Fibroblast of skin of right quadriceps (primary cell): ENCODE data around the gene RXFP1.

Experiments used
- DNase-seq: peaks from one replicate; pipeline ENCODE4 v3.0.0-alpha.2; 2013

RXFP1 gene

GRCh38 chr4:158543191-158543590, 21.5 kb downstream of the RXFP1 start:
- no peak for DNase-seq

GRCh38 chr4:158544141-158544540, 22.5 kb downstream of the RXFP1 start:
- no peak for DNase-seq

DNA sequence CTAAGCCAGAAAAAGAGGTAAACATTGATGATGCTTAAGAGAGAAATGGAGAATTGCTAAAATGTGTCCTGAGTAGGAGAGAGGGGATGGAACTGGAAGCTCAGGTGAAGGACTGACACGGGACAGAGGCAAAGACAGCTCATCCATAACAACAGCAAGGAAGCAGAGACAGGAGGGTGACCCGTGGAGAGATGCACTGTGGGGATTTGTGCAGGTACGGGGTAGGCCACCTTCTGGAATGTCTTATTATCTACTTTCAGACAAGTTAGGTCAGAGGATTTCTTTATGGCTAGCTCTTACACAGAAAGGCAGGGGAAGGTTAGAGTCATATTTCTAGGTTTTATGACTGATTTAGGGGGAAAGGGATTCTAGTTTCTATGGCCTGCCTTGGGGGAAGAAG, 31.7 kb downstream of the RXFP1 start:
- DNase-seq, result no peak

DNA sequence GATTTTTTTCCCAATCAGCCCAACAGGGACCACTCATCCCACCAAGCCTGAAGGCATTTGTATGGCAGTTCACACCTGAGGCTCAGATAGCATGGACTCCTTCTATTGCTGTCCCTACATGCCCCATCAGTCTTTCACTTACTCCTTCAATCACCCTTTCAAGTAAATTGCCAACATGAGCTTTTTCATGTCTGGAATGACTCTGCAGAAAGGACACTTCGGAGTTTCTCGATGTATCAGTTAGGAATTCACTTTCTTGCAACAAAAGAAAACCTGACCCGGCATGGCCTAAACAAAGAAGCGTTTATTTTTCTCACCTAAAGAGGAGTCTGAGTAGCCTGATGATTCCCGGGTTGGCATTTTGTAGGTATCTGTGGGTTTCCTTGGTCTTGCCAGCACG, 38.6 kb downstream of the RXFP1 start:
- no peak for DNase-seq

- DNase-seq, result no peak
These were observed 45.2 kb downstream of the RXFP1 start for GRCh38 chr4:158566860-158567259.

DNA sequence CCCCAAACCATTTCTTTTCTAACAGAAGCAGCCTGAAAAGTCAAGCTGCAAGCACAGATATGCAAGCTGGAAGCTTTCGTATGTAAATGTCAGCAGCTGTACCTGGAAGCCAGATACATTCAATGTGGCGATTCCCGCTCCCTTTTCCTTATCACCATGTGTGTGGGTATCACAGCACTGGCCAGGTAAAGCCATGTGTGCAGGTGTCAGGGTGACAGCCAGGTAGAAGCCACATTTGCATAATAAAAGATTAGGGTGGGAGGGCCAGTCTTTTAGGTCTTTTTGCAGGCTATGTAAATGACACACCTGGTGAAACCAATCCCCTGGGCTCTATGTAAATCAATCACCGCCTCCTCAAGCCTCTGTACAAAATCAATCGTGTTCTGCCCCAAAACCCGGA, 50.1 kb downstream of the RXFP1 start:
- DNase-seq, result no peak

DNA sequence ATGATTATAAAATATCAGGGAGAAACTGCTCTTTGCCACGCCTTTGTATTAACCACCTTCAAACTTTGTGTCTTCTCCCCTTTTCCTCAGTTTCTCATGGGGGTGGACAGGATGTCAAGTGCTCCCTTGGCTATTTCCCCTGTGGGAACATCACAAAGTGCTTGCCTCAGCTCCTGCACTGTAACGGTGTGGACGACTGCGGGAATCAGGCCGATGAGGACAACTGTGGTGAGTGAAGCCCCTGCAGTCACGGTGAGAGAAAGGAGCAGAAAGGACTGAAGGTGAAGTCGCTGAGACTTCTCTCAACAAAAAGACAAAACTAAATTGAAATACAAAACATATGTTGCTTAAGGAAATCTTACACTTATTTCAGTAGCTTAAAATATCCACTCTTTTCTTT, 50.9 kb downstream of the RXFP1 start:
- no peak for DNase-seq

- DNase-seq, result peak; percentile 11
These were observed 56.8 kb downstream of the RXFP1 start for GRCh38 chr4:158578476-158578875.

DNA sequence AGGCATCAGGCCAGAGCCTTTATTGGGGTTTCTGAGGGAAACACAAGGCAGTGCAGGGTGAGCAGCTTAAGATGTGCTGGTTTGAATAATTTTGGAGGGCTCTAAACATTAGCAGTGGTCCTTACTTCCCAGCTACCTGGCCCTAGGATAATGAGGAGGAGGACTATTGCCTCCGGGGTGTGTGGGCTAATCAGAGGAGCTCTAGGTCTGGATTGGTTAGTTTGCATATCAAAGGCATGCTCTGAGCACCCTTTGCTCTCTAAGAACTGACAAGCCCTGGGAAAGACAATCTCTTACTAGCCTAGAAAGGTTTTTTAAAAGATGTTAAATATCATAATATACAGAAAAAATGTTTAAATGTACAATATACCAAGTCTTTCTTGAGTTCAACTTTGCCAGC, 58.4 kb downstream of the RXFP1 start:
- no peak for DNase-seq

GRCh38 chr4:158581161-158581560, 59.5 kb downstream of the RXFP1 start:
- DNase-seq, result no peak

- DNase-seq, result no peak
These were observed 65.2 kb downstream of the RXFP1 start for GRCh38 chr4:158586881-158587280.

- DNase-seq, result no peak
These were observed 66.6 kb downstream of the RXFP1 start for GRCh38 chr4:158588285-158588684.

DNA sequence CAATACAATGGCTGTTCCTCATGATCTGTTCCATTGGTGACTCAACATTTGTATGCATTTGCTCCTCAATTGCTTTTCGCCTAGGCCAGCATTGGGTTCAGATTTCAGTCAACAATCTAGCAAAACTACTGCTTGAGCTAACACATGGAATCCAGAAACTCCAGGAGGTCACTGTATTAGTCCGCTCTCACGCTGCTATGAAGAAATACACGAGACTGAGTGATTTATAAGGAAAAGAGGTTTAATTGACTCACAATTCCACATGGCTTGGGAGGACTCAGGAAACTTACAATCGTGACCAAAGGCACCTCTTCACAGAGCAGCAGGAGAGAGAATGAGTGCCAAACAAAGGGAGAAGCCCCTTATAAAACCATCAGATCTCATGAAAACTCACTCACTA, 67.1 kb downstream of the RXFP1 start:
- DNase-seq, result no peak

GRCh38 chr4:158590306-158590705, 68.6 kb downstream of the RXFP1 start:
- DNase-seq, result no peak

DNA sequence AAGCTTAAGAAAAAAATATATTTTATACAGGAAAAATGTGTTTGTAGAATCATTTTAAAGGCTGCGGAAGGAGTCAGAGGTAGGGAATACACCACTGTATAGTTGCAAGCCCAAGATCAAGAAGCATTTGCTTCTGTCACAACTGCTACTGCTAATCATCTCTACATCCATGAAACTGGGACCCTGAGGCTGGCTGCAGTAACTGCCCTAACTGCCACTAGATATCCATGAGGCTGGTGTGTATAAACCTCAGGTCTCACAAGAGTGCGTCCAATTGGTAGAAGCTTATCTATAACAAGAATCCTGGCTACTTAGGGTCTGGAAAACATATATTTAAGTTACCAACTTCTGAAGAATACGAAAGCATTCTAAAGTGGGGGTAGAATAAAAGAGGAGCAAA, 69.1 kb downstream of the RXFP1 start:
- no peak for DNase-seq

DNA sequence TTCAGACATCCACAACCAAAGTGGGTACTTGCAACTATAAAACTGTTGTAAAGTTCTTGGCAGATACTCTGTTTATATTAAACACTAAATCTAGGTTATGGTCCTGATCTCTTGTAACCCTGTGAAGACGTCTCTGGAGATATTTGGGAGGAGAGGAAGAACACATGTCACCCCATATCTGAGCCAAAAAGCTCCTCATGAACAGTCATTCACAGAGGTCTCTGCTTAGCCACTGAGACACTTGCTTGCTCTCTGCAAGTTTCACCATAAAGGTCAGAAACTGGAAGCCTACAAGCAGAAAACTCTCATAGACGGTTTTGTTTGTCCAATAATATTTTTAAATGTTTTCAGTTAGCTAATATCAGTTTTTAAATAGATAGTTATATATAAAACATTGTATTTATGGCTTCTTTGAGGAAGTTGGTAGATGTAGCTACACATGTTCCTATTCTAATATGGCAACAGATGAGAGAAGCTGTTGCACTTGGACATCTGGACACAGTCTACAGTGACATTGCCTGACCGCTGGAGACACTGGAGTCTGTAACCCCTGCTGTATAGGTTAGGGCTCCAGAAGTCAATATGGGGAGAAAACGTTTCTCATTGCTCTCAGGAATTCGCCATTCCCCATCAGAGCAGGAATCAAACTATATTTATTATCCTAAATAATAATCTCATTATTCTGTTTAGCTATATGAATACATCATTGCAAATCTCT, 76.4 kb downstream of the RXFP1 start:
- DNase-seq, result no peak

- DNase-seq, result no peak
These were observed 77.5 kb downstream of the RXFP1 start for GRCh38 chr4:158599150-158599549.

DNA sequence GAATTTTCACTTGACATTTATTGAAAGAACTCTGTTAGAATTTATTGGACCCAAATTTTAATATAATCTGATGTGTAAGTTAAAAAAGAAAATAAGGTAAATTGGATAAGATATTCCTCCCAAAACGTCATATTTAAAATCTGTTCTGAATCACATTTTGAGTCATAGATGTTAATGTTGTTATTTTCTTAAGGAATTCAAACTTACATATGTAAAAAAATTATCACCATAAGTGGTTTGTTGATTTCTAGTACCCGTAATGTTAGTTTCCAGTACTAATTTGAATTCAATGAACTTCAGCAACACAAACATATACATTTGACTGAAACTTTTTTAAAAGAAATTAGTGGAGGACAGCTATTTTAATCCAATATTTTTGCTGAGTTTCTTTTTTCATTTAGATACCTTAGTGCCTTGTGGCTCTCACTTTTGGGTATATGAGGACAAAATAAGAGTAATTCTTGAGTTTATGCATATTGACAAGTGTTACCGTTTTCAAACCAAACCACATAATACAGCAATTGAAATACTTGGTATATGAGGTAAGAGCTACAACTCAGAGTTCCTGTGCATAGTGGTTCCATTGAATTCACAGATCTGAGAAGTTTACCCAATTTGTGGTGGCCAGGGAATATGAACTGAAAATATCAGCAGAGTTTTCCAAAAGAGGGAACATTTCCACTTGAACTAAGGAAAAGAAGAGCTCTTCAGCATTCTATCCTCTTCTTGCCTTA, 78.2 kb downstream of the RXFP1 start:
- DNase-seq, result no peak

DNA sequence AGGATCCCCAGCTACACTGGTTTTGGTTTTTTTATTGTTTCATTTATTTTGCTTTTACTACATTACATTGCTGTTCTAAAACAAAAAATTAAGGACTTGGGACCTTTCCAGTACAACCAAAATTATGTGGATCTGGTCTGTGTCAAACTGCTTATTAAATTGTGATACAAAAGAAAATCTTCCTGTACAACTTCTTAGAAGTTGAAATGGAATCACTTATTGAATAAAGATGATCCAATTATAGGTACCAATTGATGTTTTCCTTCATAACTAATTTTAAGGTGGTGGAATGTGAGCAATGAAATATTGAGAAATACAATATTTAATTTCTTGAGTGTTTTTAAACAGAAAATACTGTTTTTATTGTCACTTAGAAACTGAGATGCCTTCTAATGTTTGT, 82.7 kb downstream of the RXFP1 start:
- DNase-seq, result no peak

DNA sequence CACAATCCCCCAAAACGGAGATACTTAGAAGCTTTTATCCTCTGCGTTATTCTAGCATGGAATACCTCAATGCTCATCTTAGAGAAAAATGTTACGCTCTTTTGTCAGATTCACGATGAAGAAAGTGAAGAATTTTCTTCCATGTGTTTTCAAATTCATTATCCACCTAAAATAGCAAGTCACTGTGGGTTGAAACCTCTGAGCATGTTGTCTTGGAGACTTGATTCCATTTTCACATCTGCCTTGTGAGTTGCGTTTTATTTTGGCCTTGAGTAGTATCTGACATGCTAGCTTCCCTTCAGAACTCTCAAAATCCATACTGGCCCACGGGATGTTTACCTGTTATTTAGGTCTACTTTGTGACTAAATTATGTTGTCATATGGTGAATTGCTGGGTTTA, 83.7 kb downstream of the RXFP1 start:
- no peak for DNase-seq

- no peak for DNase-seq
These were observed 85.3 kb downstream of the RXFP1 start for GRCh38 chr4:158606969-158607368.

- DNase-seq, result no peak
These were observed 87.4 kb downstream of the RXFP1 start for GRCh38 chr4:158609116-158609515.

DNA sequence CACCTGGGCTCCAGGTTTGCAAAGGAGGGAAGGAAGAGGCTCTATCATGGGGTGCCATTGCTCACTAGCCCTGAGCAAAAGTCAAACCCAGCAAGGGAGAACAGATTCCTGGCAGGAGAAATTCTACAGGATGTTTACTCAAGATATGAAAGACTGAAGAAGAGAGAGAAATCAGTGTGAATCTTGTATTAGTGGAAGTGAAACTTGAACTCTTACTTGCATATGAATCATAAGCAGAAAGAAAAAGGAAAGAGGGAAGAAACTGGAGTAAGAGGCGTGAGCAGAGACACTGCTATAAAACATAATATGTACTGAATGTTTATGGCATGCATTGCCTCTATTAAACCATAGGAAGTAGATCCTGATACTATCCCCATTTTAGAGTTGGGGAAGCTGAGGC, 89.1 kb downstream of the RXFP1 start:
- no peak for DNase-seq

DNA sequence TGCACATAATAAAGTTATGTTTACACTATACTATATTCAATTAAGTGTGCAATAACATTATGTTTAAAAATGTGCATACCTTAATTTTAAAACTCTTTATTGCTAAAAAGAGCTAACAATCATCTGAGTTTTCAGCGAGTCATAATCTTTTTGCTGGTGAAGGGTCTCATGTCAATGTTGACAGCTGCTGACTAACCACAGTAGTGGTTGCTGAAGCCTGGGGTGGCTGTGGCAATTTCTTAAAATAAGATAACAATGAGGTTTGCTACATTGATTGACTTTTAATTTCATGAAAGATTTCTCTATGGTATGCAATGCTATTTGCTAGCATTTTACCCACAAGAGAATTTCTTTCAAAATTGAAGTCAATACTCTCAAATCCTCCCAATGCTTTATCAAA, 91.4 kb downstream of the RXFP1 start:
- no peak for DNase-seq

DNA sequence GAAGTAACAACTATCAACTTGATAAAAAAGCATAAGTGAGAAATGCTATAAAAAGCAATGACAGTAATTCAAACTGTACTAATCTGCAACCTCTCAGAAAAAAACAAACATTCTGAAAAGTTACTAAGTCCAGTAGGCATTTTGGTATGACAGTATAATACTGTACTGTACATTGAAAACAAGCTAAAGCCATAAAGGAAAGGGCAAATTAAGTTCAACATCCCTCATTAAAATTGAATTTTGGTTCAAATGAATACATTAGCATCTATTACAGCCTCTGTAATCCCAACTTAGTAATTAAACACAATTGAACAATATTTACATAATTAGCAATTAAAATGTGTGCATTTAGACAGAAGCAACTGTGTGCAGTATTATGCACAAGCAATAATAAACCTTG, 96.3 kb downstream of the RXFP1 start:
- no peak for DNase-seq
